CD4-positive, alpha-beta T cell (primary cell): ENCODE results near the gene GLG1. TPM values are rescaled to one million over a fixed set of nuclear protein-coding genes. Genes with fewer than 3 reads are reported as not detected.

Source experiments
- ATAC-seq: fragments of 200-7000 bp; cut with Tn5 transposase; one replicate; pipeline ENCODE4 v1.10.0; 2022; ENCODE audit warnings: mild to moderate bottlenecking; ENCODE audit not compliant: poor library complexity
- CTCF ChIA-PET: fragments of 350-600 bp; sonication (Branson Sonifier 250); formaldehyde crosslinking; loops from one replicate; lab custom pipeline; 2021; ENCODE audit warnings: antibody characterized with exemption, inconsistent platforms; lab: Charles Lee
- POLR2A ChIA-PET: fragments of 350-600 bp; sonication (Branson Sonifier 250); formaldehyde crosslinking; loops from one replicate; lab custom pipeline; 2021; ENCODE audit warnings: antibody characterized with exemption, inconsistent platforms; lab: Charles Lee
- DNase-seq, 14 experiments: peaks; one replicate each; pipeline ENCODE4 v3.0.0-alpha.2; 2013 to 2020; ENCODE audit warnings: mixed read lengths in 2 of 14
- H3K27ac ChIP-seq, 2 donors: one replicate each; pipeline versions ENCODE4 v1.5.1 to v1.7.0; 2013; ENCODE audit warnings: low read length in 2 of 2, low read depth in 1 of 2, mild to moderate bottlenecking in 1 of 2
- H3K27me3 ChIP-seq, 2 experiments: 1 replicate in 1 of 2; 2 replicates in 1 of 2; pipeline versions ENCODE4 v1.6.1 to v1.7.0; 2013; ENCODE audit warnings: low read length in 2 of 2, control low read depth in 1 of 2, mild to moderate bottlenecking in 1 of 2, moderate library complexity in 1 of 2; ENCODE audit not compliant: insufficient read depth in 2 of 2, control insufficient read depth in 1 of 2
- H3K36me3 ChIP-seq: one replicate; pipeline ENCODE4 v1.6.1; 2013; ENCODE audit warnings: low read length, control low read depth; ENCODE audit not compliant: insufficient read depth
- H3K4me1 ChIP-seq: one replicate; pipeline ENCODE4 v1.6.1; 2013; ENCODE audit warnings: low read length, control low read depth; ENCODE audit not compliant: insufficient read depth
- H3K4me3 ChIP-seq: one replicate; pipeline ENCODE4 v1.5.1; 2013; ENCODE audit warnings: mild to moderate bottlenecking, low read length, moderate library complexity
- H3K9me3 ChIP-seq, 2 experiments: 1 replicate in 1 of 2; 2 replicates in 1 of 2; pipeline versions ENCODE4 v1.6.1 to v1.7.0; 2013; ENCODE audit warnings: low read length in 2 of 2, mild to moderate bottlenecking in 2 of 2, control low read depth in 1 of 2, moderate library complexity in 1 of 2; ENCODE audit not compliant: control insufficient read depth in 1 of 2, insufficient read depth in 1 of 2
- H3K27ac Mint-ChIP-seq: one replicate; pipeline ENCODE4 v1.8.0; 2020; ENCODE audit warnings: mixed read lengths
- H3K27me3 Mint-ChIP-seq: one replicate; pipeline ENCODE4 v1.8.0; 2021; ENCODE audit warnings: mixed read lengths
- H3K36me3 Mint-ChIP-seq: one replicate; pipeline ENCODE4 v1.8.0; 2021; ENCODE audit warnings: low read depth, mixed read lengths
- H3K4me1 Mint-ChIP-seq: one replicate; pipeline ENCODE4 v1.8.0; 2021; ENCODE audit warnings: low read depth, mixed read lengths
- H3K4me3 Mint-ChIP-seq: one replicate; pipeline ENCODE4 v1.8.0; 2020; ENCODE audit warnings: mild to moderate bottlenecking, mixed read lengths
- H3K9me3 Mint-ChIP-seq: one replicate; pipeline ENCODE4 v1.8.0; 2020; ENCODE audit warnings: mixed read lengths
- CTCF ChIP-seq: fragments of 200-600 bp; IDR thresholded peaks from one replicate; pipeline ENCODE4 v1.8.0; 2022; ENCODE audit warnings: antibody characterized with exemption, mild to moderate bottlenecking
- intact Hi-C, 2 experiments: fragments of 100-400 bp; cut with DNase I in 1 of 2; cut with micrococcal nuclease in 1 of 2; formaldehyde crosslinking; loops; one replicate each; pipeline versions ENCODE4 v1.15.1 to v1.9.0; 2023 to 2025; cut with DNase I, micrococcal nuclease
- total RNA-seq, 174 experiments: library from RNA in 2 of 174; stranded (reverse) in 2 of 174; gene quantifications; one replicate each; pipeline ENCODE4 v1.2.3 and lab custom pipeline; 2021 to 2026

Gene GLG1
- total RNA-seq, 2 experiments from 2014 or later = 110 to 114 TPM

GRCh38 chr16:74499114-74499513 lies 107.8 kb downstream of the GLG1 start:
- no peak overlapping the region for H3K27ac ChIP-seq
- Mint-ChIP-seq H3K27ac (peak overlapping the region; percentile 36), H3K4me1 (peaks cover 15% of the 10 kb centered on the region), H3K27me3 (no peaks in the 10 kb centered on the region), H3K4me3 (no peak overlapping the region), H3K9me3 (no peaks in the 10 kb centered on the region), H3K36me3 (peaks cover 77% of the 10 kb centered on the region)
- ChIA-PET POLR2A (interaction anchor here (1.1 kb wide), 1 partner anchor 108 kb away, joined by 5 read pairs; the partner anchor contains the start of gene GLG1), CTCF (no interaction called here)
- no peaks in the 10 kb centered on the region for H3K9me3 ChIP-seq
- DNase-seq (no peak), ATAC-seq (no peak)
- H3K27me3 ChIP-seq = no peaks in the 10 kb centered on the region
- no peaks in the 10 kb centered on the region for H3K4me1 ChIP-seq
- intact Hi-C loops = no loop called here
- no peak for TF ChIP-seq CTCF
- no peak overlapping the region for H3K4me3 ChIP-seq
- H3K36me3 ChIP-seq = peaks cover 56% of the 10 kb centered on the region

GRCh38 chr16:74497761-74498160 lies 109.2 kb downstream of the GLG1 start:
- Histone ChIP-seq H3K36me3 (peaks cover 61% of the 10 kb centered on the region), H3K4me3 (no peak overlapping the region), H3K9me3 (no peaks in the 10 kb centered on the region), H3K27me3 (no peaks in the 10 kb centered on the region), H3K4me1 (no peaks in the 10 kb centered on the region), H3K27ac (no peak overlapping the region)
- no peaks in the 10 kb centered on the region for H3K9me3 Mint-ChIP-seq
- H3K4me1 Mint-ChIP-seq = peaks cover 15% of the 10 kb centered on the region
- no peak for DNase-seq
- CTCF ChIA-PET = no interaction called here
- H3K36me3 Mint-ChIP-seq = peaks cover 78% of the 10 kb centered on the region
- intact Hi-C loops = no loop called here
- ATAC-seq = no peak
- H3K27ac Mint-ChIP-seq = no peak overlapping the region
- no peak overlapping the region for H3K4me3 Mint-ChIP-seq
- POLR2A ChIA-PET = no interaction called here
- H3K27me3 Mint-ChIP-seq = no peaks in the 10 kb centered on the region
- TF ChIP-seq CTCF = no peak

- ChIA-PET CTCF (interaction anchor here (1.8 kb wide), 1 partner anchor 127 kb away, joined by 4 read pairs; no protein-coding TSS in a partner anchor), POLR2A (no interaction called here)
- Mint-ChIP-seq H3K4me1 (peaks cover 3% of the 10 kb centered on the region), H3K36me3 (peaks cover 79% of the 10 kb centered on the region), H3K4me3 (no peak overlapping the region), H3K27me3 (no peaks in the 10 kb centered on the region), H3K9me3 (no peaks in the 10 kb centered on the region), H3K27ac (no peak overlapping the region)
- no peak overlapping the region for H3K4me3 ChIP-seq
- H3K27ac ChIP-seq = no peak overlapping the region
- H3K9me3 ChIP-seq = no peaks in the 10 kb centered on the region
- no peak for DNase-seq
- no peaks in the 10 kb centered on the region for H3K4me1 ChIP-seq
- H3K27me3 ChIP-seq = no peaks in the 10 kb centered on the region
- no peak for ATAC-seq
- TF ChIP-seq CTCF = no peak
- H3K36me3 ChIP-seq = peaks cover 62% of the 10 kb centered on the region
- intact Hi-C loops = no loop called here
Measured at GRCh38 chr16:74496054-74496453, 110.9 kb downstream of the GLG1 start.
